NCI-H524 (cell line): ENCODE measurements around the gene KASH5.
"Not testable (repeated sequence)": the region's sequence is repeated elsewhere in the genome, so short reads cannot be mapped to it uniquely, and the experiment has no call there.

Experiments
- DNase-seq, 2 experiments: peaks; one replicate each; lab custom pipeline; 2025; lab: John Stamatoyannopoulos, UW

Gene KASH5

GRCh38 chr19:49436381-49437017, 48.5 kb downstream of the KASH5 start:
- no peak for DNase-seq

DNA sequence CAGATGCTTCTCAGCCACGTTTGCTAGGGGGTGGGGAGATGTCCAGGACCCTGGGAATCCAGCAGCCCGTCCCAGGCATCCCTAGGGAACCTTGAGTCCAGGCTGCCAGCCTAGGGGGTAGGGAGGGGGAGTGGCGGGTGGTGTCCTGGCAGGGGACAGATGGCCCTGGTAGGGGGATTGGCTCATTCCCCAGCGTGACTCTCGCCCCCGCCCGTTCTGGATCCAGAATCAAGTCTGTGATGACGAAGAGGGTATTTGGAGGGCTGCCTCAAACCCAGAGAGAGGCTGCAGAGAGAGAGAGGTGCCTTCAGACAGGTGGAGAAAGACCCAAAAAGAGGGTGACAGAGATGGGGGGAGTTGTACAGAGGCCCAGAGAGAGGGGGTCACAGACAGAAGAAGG, 49.2 kb downstream of the KASH5 start:
- peak; percentile 99 for DNase-seq

- peak; percentile 89 to 93 for DNase-seq
These were observed 50.2 kb downstream of the KASH5 start for GRCh38 chr19:49438261-49438660.

- DNase-seq, result no peak
These were observed 51.8 kb downstream of the KASH5 start for GRCh38 chr19:49439836-49440235.

DNA sequence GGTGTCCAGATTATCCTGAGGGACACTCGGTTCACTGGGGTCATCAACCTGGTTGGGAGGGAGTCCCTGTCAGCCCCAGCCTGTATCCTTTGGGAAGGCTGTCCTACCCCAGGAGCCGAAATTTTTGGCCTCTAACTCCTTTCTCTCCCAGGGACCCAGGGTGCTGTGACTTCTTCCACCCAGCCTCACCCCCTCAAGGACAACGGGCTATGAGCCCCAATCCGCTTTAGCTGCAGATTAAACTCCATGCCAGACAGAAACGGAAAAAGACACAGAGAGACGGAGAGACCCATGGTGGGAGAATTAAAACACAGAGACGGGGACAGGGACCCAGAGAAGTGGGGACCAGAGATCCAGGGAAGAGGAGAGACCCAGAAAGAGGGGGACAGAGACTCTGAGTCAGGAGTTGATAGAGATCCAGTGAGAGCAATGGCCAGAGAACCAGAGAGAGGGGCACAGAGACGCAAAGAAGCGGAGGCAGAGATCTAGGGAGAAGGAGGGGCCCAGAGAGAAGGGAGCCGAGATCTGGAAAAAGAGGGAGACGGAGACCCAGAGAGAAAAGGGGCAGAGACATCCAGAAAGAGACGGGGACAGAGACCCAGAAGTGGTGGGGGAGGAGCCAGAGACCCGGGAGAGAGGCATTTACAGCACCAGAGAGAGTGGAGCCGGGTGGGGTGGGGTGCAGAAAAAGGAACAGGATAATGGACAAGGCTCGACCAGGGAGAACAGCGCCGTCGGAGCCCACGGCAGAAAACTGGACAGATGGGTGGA, 52.6 kb downstream of the KASH5 start:
- DNase-seq, result peak in 1 of 2 experiments; percentile 48

- DNase-seq, result peak; percentile 75 to 86
These were observed 53.3 kb downstream of the KASH5 start, which contains the start of gene SLC17A7 for GRCh38 chr19:49441210-49441959. SLC17A7 (minus strand) TSS chr19:49441527; CDS start chr19:49441379, 148 bp downstream.

GRCh38 chr19:49441960-49442350, 53.9 kb downstream of the KASH5 start:
- peak in 1 of 2 experiments; percentile 48 for DNase-seq

DNA sequence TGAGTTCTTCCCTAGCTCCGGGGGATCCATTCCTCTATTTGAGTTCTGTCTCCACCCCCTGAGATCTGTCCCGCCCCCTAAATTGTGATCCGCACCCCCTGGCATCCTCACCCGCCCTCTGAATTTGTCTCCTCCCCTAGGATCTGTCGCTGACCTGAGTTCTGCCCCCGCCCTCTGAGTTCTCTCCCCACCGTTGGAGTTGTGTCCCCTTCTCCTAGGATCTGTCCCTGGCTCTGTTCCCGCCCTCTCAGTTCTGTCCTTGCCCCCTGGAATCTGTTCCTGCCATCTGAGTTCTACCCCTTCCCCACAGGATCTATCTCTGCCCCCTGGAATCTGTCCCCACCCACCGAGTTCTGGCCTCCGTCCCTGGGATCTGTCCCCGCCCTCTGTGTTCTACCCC, 54.3 kb downstream of the KASH5 start:
- DNase-seq, result peak; percentile 78 to 79

- peak; percentile 90 to 92 for DNase-seq
These were observed 54.8 kb downstream of the KASH5 start for GRCh38 chr19:49442771-49443365.

DNA sequence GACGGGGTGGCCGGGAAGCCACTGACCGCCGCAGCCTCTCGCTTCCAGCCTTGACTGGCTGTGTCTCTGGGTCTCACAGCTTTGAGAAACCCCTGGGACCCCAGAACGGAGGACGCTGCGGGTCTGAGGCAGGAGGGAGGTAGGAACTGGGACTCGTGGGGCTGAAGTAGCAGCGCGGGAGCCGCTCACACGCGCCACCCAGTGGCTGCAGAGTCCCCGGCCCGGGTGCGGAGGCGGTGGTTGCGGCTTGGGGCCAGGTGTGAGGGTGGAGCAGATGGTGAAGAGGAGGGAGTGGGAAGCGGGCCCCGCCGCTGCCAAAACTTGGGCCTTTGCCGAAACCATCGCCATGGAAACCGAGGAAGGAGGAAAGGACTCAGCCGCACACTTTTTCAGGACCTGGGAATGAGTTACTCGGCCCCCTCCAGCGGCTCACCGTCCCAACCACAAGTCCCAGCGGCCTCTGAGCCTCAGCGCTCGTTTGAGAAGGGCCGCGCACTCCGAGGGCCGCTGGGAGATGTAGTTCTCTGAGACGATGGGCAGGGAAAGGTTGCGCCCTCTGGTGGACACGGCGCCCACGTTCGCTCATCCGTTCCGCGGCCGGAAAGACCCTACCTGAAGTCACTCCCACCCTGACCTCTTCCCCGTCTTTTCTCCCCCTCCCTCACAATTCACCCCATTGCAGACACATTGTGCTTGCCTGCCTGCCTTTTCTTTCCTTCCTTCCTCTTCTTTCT, 55.5 kb downstream of the KASH5 start:
- DNase-seq, result peak; percentile 97 to 99

DNA sequence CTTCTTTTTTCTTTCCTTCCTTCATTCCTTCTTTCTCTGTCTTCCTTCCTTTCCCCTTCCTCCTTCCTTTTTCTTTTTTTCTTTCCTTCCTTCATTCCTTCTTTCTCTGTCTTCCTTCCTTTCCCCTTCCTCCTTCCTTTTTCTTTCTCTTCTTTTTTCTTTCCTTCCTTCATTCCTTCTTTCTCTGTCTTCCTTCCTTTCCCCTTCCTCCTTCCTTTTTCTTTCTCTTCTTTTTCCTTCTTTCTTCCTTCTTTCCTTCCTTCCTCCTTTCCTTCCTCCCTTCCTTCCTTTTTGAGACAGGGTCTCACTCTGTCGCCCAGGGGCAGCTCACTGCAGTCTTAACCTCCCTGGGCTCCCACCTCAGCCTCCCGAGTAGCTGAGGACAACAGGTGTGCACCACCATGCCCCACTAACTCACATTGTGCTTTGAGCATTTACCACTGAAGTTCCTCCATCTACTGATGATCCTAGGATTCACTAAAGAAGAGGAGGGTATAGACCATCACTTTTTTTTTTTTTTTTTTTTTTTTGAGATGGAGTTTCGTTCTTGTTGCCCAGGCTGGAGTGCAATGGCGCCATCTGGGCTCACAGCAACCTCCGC, 56.2 kb downstream of the KASH5 start:
- not testable (repeated sequence) for DNase-seq

DNA sequence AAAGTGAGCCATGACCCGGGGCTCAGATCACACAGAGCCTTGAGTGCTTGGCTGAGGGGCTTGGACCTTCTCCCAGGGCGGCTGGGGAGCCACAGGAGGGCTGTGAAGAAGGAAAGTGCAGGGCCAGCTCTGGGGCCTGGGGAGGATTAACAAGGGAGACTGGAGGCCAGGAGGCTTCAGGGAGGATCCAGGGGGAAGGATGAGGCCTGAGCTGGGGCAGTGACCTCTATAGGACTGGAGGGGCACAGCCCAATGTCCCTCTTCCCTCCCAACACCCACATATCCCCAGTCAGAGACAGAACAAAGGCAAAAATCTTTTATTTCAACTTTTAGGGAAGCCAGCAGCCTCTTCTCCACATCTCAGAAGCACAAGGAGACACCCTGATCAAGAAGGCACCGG, 57.9 kb downstream of the KASH5 start:
- no peak for DNase-seq

GRCh38 chr19:49447485-49448431, 59.7 kb downstream of the KASH5 start:
- peak in 1 of 2 experiments; percentile 30 for DNase-seq

DNA sequence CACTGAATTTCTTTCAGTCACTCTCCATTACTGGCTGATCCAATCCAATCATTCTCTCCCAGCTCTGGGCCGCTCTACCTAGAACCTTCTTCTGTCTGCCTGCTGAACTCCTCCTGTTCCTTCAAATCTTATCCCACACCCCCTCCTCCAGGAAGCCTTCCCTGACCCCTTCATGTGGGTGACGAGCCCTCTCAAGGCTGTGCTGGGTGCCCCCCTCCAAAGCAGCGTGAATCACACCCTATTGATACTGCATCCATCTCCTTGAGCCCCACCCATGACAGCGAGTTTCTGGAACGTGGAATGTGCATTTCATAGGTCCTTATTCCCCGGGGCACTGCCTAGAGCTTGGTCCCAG, 60.4 kb downstream of the KASH5 start:
- DNase-seq, result no peak

GRCh38 chr19:49450405-49450804, 62.4 kb downstream of the KASH5 start:
- DNase-seq, result no peak

DNA sequence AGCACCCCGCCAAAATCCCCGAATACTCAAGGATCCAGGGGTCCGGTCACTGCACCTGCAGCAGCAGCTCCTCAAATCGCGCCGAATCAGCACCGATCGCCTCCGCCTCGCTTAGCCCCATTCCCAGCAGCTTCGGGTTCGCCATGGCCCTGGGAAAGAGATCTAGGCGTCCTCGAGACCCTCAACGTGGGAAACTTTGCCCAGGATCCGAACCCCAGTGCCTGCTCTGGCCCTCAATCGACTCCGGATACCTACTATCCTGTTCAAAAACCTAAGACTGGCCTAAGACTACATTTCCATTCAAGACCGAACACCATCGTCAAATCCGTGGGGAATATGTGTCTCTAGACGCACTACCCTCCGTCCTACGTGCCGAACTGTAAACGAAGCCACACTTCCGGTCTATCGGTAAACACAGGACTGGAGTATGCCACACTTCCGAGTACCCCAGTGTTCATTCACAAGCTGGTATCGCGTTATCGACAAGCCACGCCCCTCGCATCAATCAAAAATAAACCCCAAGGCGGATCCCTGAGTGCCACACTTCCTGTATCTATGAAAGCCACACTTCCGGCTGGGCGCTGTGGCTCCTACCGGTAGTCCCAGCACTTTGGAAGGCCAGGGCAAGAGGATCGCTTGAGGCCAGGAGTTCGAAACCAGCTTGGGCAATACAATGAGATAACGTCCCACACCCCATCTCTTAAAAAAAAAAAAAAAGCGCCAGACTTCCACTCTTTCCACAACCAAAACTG, 63.6 kb downstream of the KASH5 start, which contains the start of gene PIH1D1:
Gene PIH1D1 (minus strand): TSS at position 385 of the 752 bp plus-strand sequence. CDS start 240 bp downstream, at position 145.
- DNase-seq, result peak; percentile 100

GRCh38 chr19:49453013-49453756, 65.1 kb downstream of the KASH5 start, which contains the start of gene ALDH16A1:
ALDH16A1 (plus strand) TSS chr19:49453225; CDS start chr19:49453332, 107 bp downstream.
- DNase-seq, result peak; percentile 99

DNA sequence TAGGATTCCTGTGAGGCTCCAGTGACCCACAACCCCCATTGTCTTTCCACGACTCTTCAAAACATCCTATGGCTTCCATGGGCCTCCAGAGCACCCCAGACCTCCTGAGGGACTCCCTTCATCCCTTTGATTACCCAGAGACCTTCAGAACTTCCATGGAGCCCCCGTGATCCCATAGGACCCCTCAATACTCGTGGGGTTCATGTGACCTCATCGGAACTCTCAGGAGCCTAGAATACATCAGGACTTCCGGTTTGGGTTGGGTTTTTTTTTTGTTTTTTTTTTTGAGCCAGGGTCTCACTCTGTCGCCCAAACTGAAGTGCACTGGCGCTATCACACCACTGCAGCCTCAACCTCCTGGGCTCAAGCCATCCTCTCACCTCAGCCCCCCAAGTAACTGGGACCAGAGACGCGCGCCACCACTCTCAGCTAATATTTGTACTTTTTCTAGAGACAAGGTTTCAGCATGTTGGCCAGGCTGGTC, 65.8 kb downstream of the KASH5 start:
- DNase-seq, result no peak
